ENCODE data around the gene GRB10. TPM values are rescaled to one million over a fixed set of nuclear protein-coding genes. Genes with fewer than 3 reads are reported as not detected.
"Not testable (repeated sequence)": the region's sequence is repeated elsewhere in the genome, so short reads cannot be mapped to it uniquely, and the experiment has no call there.

The GRB10 gene
- total and polyA plus RNA-seq, 2 donors, result 42.3 to 44.3 TPM

DNA sequence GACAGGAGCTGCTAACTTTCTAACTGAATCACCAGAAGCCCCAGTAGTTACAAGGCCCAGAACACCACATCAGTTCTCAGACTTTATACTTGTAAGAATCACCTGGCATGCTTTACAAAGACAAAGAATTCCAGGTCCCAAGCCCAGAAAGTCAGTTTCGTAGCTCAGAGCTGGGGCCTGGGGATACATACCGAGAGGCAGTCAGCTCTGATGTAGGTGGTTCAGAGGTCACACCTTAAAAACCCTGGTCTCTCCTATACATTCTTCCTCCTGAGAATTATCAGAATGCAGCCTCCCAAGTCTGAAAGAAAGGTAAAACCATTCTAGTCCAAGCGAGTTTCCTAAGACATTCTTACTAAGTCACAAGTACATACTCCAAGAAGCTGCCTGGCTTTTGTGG, 2.3 kb downstream of the GRB10 start:
- Histone ChIP-seq H3K4me3 (ENCODE audit: low read depth, low read length) (no peak overlapping the region), H3K27ac (ENCODE audit: low read depth) (no peak overlapping the region)
- no peak for DNase-seq (ENCODE audit: extremely low spot score)

DNA sequence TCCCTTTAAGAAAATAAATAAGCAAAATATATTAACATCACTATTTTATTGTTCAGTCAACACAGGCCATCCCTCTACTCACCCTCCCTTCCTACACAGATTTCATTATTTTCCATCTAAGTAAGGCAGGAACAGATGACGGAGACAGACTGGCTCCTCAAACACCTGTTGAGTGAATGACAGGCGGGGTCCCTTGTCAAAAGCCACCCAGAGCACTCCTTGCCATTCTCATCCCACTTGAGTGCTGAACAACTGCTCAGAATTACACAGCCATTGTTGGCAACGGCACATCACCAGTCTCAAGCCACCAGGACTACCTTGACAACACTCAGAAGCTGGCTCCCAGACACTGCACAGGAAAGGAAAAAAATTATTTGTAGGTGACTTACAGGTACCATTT, 3.3 kb downstream of the GRB10 start:
- DNase-seq (ENCODE audit: extremely low spot score), result no peak
- WGBS, result 97% methylated on average over 3 of the region's 3 CpGs
- H3K27ac ChIP-seq (ENCODE audit: low read depth), result no peak overlapping the region
- H3K36me3 ChIP-seq (ENCODE audit: insufficient read depth), result no peaks in the 10 kb centered on the region
- H3K4me3 ChIP-seq (ENCODE audit: low read depth, low read length), result no peak overlapping the region
- H3K4me1 ChIP-seq (ENCODE audit: insufficient read depth), result peaks cover 6% of the 10 kb centered on the region

More for the DNA sequence above, 2.3 kb downstream of the GRB10 start:
- H3K36me3 ChIP-seq (ENCODE audit: insufficient read depth), result no peaks in the 10 kb centered on the region
- peaks cover 6% of the 10 kb centered on the region for H3K4me1 ChIP-seq (ENCODE audit: insufficient read depth)
- 86% methylated on average over 3 of the region's 3 CpGs for WGBS

DNA sequence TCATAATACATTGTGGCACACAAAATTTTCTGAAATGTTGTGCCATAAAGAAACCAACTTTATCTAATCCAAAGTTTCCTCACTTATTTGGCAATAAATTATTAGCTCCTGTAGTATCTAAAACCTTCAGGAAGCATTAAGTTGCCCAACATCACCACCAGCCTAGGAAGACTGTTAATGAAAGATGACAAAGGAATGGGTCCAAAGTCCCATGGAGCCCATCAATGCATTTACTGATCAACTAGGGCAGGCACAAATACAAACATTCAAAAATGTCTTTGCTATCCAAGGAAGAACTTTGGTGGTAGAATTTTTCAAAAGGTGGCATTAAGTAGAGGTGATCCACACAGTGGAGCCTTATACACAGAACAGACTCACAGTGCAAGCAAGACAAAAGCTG, 4.5 kb downstream of the GRB10 start:
- Histone ChIP-seq H3K36me3 (ENCODE audit: insufficient read depth) (no peaks in the 10 kb centered on the region), H3K27ac (ENCODE audit: low read depth) (no peak overlapping the region), H3K4me1 (ENCODE audit: insufficient read depth) (peaks cover 6% of the 10 kb centered on the region), H3K4me3 (ENCODE audit: low read depth, low read length) (no peak overlapping the region)
- no peak for DNase-seq (ENCODE audit: extremely low spot score)

DNA sequence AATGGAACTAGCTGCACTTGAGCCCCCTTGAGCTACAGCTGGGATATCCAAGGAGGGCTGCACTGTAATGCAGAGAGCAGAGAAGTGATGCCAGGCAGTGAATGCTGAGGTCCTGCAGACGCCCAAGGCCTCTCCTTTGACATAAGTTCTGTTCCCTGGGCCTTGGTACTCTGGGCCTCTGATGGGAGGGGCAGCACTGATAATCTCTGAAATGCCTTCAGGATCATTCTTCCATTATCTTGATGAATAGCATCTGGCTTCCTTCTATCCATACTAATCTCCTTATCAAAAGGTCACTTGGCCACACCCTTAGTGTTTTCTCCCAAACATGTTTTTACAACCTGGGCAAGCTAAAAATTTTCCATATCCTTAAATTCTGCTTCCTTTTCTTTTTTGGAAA, 6.9 kb downstream of the GRB10 start:
- Histone ChIP-seq H3K27ac (ENCODE audit: low read depth) (no peak overlapping the region), H3K4me1 (ENCODE audit: insufficient read depth) (peaks cover 5% of the 10 kb centered on the region), H3K4me3 (ENCODE audit: low read depth, low read length) (no peak overlapping the region), H3K36me3 (ENCODE audit: insufficient read depth) (no peaks in the 10 kb centered on the region)
- 42% methylated on average over 1 of the region's 1 CpG for WGBS
- DNase-seq (ENCODE audit: extremely low spot score), result no peak

DNA sequence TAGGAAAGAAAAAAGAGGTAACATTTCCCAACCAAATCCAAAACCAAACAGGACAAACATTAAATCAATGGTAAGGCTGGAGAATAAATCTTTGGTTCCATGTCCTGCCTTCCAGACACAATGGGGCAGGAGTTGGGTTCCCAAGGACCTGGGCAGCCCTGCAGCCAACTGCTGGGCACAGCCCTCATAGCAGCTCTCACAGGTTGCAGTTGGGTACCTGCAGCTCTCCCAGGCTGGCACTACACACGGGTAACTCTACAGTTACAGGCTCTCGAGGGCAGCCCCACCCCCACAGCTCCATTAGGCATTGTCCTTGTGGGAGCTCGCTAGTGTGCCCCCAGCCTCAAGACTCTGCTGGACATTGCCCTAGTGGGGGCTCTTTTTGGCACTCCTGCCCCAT, 7.5 kb downstream of the GRB10 start:
- Histone ChIP-seq H3K4me3 (ENCODE audit: low read depth, low read length) (no peak overlapping the region), H3K4me1 (ENCODE audit: insufficient read depth) (peaks cover 5% of the 10 kb centered on the region), H3K27ac (ENCODE audit: low read depth) (no peak overlapping the region), H3K36me3 (ENCODE audit: insufficient read depth) (no peaks in the 10 kb centered on the region)
- DNase-seq (ENCODE audit: extremely low spot score), result no peak
- 88% methylated on average over 3 of the region's 3 CpGs for WGBS

DNA sequence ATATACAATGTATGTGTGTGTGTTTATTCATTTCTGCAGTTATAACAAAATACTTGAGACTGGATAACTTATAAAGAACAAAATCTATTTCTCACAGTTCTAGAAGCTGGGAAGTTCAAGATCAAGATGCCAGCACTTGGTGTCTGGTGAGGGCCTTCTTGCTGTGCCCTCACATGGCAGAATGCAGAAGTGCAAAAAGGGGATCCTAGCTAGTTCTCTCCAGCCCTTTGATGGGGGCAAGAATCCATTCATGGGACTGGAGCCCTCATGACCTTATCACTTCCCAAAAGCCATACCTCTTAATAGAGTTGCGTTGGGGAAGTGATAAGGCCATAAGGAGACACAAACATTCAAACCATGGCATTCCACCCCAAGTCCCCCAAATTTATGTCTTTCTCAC, 8.4 kb downstream of the GRB10 start:
- Histone ChIP-seq H3K36me3 (ENCODE audit: insufficient read depth) (no peaks in the 10 kb centered on the region), H3K4me3 (ENCODE audit: low read depth, low read length) (no peak overlapping the region), H3K4me1 (ENCODE audit: insufficient read depth) (peaks cover under 1% of the 10 kb centered on the region), H3K27ac (ENCODE audit: low read depth) (no peak overlapping the region)
- 94% methylated on average over 1 of the region's 1 CpG for WGBS
- no peak for DNase-seq (ENCODE audit: extremely low spot score)

DNA sequence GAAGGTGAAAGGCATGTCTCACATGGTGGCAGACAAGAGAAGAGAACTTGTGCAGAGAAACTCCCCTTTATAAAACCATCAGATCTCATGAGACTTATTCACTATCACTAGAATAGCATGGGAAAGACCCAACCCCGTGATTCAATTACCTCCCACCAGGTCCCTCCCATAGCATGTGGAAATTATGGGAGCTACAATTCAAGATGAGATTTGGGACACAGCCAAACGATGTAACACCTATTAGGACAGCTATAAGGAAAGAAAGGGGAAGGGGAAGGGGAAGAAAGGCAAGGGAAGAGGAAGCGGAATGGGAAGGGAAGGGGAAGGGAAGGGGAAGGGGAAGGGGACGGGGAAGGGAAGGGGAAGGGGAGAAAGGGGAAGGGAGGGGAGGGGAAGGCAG, 9.6 kb downstream of the GRB10 start:
- not testable (repeated sequence) for H3K4me3 ChIP-seq (ENCODE audit: low read depth, low read length); H3K36me3 ChIP-seq (ENCODE audit: insufficient read depth); H3K4me1 ChIP-seq (ENCODE audit: insufficient read depth); DNase-seq (ENCODE audit: extremely low spot score); H3K27ac ChIP-seq (ENCODE audit: low read depth)
- WGBS, result 85% methylated on average over 2 of the region's 4 CpGs

DNA sequence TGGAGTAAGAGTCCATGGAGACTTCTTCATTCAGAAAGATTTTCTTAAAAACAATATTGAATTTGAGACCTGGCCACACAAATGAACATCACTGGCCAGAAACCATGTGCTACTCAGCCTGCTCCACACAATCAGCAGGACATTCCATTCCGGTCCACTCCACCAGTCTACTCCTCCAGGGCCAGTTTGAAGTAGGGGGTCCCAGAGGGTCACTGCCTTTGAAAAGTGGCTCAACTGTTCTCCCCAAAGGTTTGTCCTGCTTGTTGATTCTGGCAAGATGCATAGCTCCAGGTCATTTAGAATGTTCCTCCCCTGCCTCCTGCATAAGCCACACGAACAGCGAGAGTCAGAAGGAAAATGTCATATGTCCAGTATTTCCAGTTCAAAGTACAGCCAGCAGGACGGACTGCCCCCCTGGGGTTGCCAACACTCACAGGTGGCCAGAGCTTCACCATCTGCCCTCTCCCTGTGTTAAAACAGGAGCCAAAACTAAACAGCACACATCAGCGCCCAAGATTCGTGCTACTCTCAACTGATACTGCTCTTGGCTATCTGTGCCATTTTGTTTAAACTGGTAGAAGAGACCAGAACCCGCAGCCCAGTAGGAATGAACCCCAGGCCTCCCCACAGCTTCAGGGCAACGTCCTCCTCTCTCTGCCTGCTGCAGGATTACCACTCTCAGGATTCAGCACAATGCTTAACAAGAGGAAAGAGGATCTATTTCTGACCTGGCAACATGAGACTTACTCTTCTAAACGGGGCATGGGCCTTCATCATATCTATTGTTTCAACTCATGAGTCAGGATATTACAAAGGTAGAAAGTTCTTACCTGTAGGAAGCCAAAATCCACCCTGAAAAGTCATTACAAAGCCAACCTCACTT, 11.3 kb downstream of the GRB10 start:
- Histone ChIP-seq H3K27ac (ENCODE audit: low read depth) (no peak overlapping the region), H3K4me1 (ENCODE audit: insufficient read depth) (no peaks in the 10 kb centered on the region), H3K4me3 (ENCODE audit: low read depth, low read length) (no peak overlapping the region), H3K36me3 (ENCODE audit: insufficient read depth) (no peaks in the 10 kb centered on the region)
- no peak for DNase-seq (ENCODE audit: extremely low spot score)
- 85% methylated on average over 9 of the region's 9 CpGs for WGBS

DNA sequence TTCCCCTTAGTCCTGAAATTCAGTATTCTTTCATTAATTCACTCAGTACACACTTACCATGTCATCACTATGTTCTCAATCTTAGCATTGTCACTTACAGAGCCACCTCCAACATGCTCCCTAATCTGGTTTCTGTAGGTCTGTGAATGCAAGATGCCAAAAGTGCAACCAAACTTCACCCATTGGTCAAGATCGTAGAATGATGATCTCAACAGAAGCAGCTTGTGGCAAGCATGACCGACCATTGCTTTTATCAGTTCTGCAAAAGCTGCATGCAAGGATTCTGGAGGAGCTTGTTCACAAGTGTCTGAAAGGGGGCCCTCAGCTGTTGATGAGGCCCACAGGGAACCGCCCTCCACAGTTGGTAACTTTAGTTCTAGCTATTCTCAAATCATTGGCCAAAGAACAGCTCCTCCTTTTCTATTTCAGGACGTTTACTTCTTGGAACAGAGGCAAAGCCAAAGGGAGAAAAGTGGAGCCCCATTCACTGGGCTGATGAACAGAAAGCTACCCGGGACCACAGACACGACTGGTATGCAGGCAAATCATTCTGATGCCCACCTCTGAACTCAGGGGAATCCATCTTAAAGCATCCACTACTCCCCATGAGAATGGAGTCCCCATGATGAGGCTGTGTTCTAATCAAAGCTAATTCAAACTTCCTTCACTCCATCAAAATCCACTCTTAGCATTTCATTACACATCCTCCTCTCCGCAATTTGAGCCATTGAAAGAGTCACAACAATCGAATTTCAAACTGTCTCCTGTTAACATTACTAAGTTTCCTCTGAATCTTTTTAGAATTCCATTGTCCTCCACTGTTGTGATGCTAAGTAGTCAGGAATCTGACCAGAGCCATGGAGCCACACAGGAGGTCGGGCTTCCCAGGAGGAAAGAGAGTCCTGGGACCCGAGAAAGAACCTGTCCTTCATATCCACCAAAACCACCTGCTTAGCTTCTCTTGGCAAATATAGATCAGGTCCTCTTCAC, 13.9 kb downstream of the GRB10 start:
- no peak overlapping the region for H3K27ac ChIP-seq (ENCODE audit: low read depth)
- H3K4me1 ChIP-seq (ENCODE audit: insufficient read depth), result no peaks in the 10 kb centered on the region
- no peak for DNase-seq (ENCODE audit: extremely low spot score)
- 75% methylated on average over 10 of the region's 10 CpGs for WGBS
- no peaks in the 10 kb centered on the region for H3K36me3 ChIP-seq (ENCODE audit: insufficient read depth)
- H3K4me3 ChIP-seq (ENCODE audit: low read depth, low read length), result no peak overlapping the region

DNA sequence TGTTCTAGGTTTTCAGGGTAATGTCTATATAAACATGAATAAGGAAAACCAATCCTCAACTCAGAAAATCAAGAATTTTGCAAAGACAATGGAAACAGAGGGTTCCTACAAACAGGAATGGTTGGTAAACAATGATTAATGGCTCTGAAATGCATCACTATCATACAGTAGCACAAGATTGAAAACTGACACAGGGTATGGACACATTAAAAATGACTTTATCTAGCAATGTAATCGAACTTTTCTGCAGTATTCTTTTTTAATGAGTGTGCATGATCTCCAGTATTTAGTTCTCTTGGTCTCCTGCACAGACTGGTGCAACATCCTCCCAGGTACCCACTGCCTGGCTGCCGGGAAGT, 15.9 kb downstream of the GRB10 start:
- Histone ChIP-seq H3K36me3 (ENCODE audit: insufficient read depth) (no peaks in the 10 kb centered on the region), H3K27ac (ENCODE audit: low read depth) (no peak overlapping the region), H3K4me1 (ENCODE audit: insufficient read depth) (no peaks in the 10 kb centered on the region), H3K4me3 (ENCODE audit: low read depth, low read length) (no peak overlapping the region)
- DNase-seq (ENCODE audit: extremely low spot score), result no peak
- WGBS, result 74% methylated on average over 2 of the region's 2 CpGs

DNA sequence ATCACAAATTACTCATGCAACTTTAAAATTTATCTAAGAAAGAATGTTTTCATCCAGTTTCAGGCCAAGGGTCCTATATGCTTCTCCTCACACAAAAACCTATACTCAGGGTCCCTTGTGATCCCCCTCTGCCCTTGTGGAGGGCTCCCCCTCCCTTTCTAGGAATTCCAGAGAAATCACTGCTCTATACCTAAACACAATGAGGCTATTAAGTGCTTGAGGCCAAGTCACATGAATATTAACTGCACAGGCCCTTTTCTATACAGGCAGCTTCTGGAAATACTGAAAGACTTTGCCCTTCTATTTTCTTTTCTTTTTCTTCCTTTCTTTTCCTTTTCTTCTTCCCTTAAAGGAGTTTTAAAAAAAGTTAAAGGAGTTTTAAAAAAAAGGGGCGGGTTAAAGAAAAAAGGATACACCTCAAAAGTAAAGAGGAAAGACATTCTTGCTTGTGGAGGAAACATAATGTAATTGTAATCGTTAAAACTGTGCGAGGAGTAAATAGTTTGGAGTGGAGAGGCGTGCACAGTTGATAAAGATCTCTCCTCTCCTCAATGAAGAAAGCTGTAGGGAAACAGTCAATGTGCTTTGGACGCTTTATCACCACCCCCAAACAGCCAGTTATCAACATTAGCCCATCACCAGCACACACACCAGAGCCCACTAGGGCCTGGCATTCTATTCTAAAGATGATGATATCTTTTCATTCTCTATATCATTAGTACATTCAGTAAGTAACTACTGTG, 16.4 kb downstream of the GRB10 start:
- Histone ChIP-seq H3K4me1 (ENCODE audit: insufficient read depth) (no peaks in the 10 kb centered on the region), H3K27ac (ENCODE audit: low read depth) (no peak overlapping the region), H3K36me3 (ENCODE audit: insufficient read depth) (no peaks in the 10 kb centered on the region), H3K4me3 (ENCODE audit: low read depth, low read length) (no peak overlapping the region)
- no peak for DNase-seq (ENCODE audit: extremely low spot score)
- WGBS, result 61% methylated on average over 5 of the region's 5 CpGs

DNA sequence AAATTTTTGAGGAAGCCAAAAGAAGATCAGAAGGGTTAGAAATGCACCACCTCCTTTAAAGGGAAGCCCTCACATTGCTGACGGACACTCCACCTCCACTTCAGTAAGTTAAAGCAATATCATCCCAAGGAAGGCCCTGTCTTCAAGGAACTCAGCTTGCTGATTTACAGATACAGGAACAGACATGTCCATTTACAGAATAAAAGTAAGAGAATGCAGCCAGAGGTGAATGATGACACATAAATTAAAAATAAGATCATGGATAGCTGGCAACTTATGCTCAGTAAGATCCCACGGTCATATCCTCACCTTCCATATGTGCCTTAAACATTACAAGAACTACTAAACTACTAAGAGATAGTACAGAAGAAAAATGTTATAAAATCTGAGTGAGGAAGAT, 20.4 kb downstream of the GRB10 start:
- peaks cover 2% of the 10 kb centered on the region for H3K4me1 ChIP-seq (ENCODE audit: insufficient read depth)
- no peaks in the 10 kb centered on the region for H3K36me3 ChIP-seq (ENCODE audit: insufficient read depth)
- WGBS, result 77% methylated on average over 2 of the region's 2 CpGs
- no peak for DNase-seq (ENCODE audit: extremely low spot score)
- no peak overlapping the region for H3K27ac ChIP-seq (ENCODE audit: low read depth)
- H3K4me3 ChIP-seq (ENCODE audit: low read depth, low read length), result no peak overlapping the region

DNA sequence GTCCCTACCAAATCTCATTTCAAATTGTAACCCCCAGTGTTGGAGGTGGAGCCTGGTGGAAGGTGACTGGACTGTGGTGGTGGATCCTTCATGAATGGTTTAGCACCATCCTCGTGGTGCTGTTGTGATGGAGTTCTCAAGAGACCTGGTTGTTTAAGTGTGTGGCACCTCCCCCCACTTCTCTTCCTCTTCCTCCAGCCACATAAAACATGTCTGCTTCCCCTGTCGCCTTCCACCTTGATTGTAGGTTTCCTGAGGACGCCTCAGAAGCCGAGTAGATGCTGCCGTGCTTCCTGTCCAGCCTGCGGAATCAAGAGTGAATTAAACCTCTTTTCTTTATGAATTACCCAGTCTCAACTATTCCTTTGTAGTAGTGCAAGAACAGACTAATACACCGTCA, 21.0 kb downstream of the GRB10 start:
- no peaks in the 10 kb centered on the region for H3K36me3 ChIP-seq (ENCODE audit: insufficient read depth)
- H3K4me3 ChIP-seq (ENCODE audit: low read depth, low read length), result no peak overlapping the region
- H3K27ac ChIP-seq (ENCODE audit: low read depth), result no peak overlapping the region
- no peak for DNase-seq (ENCODE audit: extremely low spot score)
- WGBS, result 81% methylated on average over 7 of the region's 7 CpGs
- peaks cover 2% of the 10 kb centered on the region for H3K4me1 ChIP-seq (ENCODE audit: insufficient read depth)

All from urinary bladder (tissue), 4 donors.